Stimulated activated CD4-positive, alpha-beta T cell treated with anti-CD3 and anti-CD28 coated beads, Interleukin-12 subunit alpha, Interleukin-12 subunit beta, amount 100 ng/mL, for 48 hours (primary cell): ENCODE data around the gene RIBC1.
"Not testable (repeated sequence)": the region's sequence is repeated elsewhere in the genome, so short reads cannot be mapped to it uniquely, and the experiment has no call there.

ENCODE experiments used
- DNase-seq, 3 donors: peaks; one replicate each; pipeline ENCODE4 v3.0.0-alpha.2; 2020; ENCODE audit warnings: low read depth in 2 of 3, low spot score in 1 of 3

The RIBC1 gene

DNA sequence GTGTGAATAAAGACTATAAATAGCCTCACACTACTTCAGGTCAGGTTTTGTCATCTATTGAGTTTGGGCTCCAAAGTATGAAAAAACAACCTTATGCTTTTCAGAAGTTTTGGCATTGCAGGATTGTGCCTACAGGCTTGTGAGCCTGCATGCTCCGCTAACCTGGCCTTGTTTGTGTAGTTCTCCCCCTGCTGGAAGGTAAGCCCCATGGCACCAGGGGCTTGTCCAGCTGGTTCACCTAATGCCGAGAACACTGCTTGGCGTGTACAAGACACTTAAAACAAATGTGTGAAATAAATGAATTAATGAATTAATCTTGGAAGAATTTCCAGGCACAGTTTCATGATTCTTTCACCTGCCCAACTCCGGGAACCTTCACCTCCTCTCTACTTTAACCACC is 13.3 kb downstream of the RIBC1 start:
- DNase-seq: peak; percentile 33 to 65 (median 38)

DNA sequence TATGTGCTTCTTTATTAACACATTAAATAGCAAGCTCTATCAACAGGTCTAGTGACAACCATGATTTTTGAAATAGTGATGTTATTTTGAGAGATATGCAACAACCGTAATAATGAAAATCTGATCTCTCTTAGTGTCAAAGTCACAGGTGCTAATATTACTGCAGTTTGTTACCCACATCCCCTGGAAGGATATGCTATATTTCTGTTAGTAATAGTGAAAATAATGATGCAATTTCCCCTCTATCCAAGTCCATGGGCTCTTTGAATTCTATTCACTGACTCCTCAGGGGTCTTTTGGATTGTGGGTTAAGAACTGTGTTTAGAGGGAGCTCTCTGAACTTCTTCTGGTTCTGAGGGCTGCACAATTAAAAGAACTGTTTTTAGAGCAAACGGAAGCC is 14.5 kb downstream of the RIBC1 start:
- DNase-seq: no peak

DNA sequence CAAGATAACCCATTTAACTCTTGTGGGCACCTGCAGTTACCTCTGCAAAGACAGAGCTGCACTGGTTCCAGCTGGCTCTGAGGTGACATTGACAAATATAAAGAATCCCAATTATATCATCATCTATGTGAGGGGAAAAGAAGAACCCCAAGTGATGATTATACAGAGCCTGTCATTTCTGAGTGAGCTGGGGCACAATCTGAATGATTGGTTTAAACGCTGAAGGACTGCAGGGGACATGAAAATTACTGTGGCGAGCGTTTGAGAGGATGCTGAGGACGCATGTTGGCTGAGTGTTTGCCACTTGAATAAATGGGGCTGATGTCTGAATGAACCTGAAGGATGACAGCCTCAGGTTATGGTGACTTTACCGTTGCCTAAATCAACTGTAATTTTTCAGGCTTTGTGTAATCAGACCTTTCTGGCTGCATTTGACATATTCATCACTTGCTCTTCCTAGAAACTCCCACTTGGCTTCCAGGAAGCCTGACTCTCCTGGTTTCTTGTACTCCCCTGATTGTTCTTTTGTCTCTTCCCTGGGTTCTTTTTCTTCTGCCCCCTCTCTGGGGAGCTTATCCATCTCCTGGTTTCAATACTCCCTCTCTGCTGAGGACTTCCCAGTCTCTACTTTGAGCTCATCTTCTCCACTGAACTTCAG is 15.6 kb downstream of the RIBC1 start:
- DNase-seq: no peak

DNA sequence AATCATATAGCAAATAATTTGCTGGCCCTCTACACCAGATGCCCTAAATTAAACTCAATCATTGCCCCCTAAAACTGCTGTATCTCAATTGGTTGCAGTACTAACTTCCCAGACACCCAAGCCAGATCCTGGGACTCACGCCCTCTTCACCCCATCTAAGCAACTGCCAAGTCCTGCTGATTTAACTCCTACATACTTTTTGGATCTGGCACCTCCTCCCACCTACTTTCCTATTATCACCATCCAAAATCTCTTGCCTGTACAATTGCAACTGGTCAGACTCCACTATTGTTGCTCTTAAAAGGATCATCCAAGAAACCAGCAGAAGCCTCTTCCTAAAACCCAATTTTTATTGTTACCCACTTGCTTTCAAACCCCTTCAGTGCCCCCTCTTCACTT is 16.2 kb downstream of the RIBC1 start:
- DNase-seq: no peak

DNA sequence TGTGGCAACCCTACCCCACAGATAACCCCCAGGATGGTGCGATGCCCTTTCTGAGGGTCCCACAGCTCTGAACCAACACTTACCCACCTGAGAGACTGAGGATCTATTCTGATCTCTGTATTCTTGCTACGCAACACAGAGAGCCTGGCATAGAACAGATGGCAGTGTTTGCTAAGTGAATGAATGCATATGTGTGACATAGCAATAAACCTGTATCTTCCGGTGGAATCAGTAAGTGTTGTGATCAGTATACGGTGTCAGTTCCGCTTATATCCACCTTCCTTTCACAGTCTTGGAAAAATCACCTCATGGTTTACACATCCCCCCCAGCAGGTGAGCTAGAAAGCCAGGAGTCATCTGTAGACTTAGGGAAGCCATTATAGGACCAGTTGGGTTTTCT is 17.4 kb downstream of the RIBC1 start:
- no peak for DNase-seq

DNA sequence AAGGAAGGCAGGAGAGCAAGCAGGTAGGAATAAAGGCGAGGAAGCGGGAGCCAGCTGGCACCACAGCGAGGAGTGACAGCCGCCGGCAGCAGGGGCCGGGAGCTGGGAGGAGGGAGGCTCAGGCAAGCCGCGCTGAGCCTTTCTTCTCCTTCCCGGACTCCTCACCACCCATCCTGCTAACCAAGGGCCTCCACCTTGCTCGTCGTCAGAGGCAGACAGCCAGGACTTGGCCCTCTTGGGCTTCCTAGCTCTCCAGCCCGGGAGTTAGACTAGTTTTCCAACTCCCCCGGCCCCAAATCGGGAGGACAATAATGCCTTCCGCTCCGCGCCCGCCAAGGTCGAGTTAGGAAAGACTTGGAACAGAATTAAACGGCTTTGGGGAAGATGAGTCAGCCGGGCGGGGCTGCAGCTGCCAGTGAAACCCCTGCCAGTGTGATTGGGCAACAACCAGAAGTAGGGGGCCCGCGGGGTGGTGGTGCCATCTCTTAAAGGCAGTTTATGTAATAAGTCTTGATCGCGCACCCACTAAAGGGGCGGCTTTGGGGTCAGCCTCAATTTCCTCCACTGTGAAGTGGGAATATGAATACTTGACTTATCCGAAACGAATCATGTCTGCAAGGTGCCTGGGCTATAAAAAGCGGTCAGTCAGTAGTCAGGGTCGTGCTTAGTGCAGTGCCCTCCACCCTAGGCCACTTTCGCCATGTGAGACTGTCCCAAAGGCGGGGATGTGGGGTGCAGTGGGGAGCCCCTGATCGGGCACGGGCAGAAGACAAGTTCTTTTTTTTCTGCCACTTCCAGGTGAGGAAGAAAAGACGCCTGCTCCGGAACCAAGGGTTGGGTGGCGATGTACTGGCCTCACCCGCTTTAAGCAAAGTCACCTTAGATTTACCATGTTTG is 18.2 kb downstream of the RIBC1 start:
- no peak for DNase-seq

DNA sequence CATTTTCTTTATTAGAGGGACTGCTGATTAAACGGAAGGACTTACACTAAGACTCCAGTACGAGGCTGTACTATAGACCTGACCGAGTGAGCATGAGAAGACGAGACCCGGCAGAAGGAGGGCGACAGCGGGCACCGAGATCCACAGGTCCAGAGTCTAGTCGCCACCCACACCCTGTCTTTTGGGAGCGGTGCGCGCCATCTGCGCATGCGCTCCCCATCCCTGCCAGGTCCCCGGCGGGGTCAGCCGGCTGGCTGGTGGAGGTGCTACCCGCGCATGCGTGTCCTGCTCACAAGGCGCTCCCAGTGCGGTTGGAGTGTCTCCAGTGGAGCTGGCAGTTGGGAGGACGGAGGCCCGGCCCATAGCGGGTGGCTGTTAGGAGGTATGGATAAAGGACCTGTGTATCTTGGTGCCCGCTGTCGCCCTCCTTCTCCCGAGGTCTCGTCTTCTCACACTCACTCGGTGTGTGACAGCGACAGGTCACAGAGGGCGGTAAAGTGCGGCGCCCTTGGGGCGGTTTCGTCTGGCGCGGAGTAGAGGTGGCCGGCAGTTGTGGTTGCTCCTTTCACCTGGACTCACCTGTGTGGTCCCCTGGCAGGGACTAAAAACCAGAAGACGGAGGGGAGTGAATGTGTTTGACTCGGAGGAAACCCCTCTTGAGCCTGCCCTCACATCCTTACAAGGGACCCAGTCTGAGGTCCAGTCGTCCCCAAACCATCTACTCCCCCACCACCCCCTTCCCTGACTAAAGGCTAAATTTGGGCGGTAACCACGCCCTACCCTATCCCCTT is 19.1 kb downstream of the RIBC1 start:
- peak; percentile 52 to 75 (median 58) for DNase-seq

DNA sequence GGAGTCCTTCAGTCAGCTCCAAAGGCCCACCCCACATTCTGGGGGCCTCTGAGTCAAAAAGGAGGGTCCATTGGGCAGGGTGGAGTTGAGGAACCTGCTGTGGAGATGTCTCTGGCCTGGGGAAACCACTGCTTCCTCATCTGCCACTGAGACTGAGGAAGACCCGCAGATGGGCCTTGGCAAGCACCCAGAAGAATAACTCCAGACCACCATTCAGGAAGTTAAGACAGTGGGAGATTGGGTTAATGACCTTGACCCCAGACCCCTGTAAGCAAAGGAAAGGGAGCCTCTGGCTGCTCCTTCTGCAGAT is 19.6 kb downstream of the RIBC1 start:
- DNase-seq: no peak

DNA sequence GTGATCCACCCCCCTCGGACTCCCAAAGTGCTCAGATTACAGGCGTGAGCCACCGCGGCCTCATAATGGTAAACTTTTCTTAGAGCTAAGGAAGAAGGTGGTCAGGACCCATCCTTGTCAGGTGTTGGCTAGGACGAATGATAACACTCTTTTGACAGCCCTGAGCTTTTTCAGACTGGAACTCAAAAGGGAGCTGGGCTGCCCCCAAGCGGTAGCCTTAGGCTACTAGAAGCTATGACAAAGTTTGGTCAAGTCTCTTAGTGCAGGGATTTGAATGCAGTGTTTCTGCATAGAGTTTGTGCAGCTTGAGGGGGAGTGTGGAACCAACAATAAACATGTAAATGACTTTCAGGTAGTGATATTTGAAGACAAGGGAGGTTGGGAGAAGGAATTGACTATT is 23.3 kb downstream of the RIBC1 start:
- peak in 2 of 3 donors; percentile 15 to 39 for DNase-seq

DNA sequence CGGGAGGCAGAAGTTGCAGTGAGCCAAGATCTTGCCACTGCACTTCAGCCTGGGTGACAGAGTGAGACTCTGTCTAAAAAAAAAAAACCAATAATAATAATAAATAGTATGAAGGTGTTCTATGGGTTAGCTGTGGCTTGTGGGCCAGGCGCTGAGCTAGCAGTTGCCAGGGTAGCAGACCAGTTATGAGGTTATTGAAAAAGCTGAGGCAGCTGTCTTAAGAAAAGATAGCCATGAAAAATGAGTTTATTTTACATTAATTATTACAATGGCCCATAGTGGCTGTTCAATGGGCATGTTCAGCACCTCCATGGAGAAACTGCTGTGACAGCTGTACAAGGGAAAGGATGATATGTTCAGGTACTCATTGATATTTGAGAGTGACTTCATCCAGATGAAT is 24.8 kb downstream of the RIBC1 start:
- DNase-seq: no peak

DNA sequence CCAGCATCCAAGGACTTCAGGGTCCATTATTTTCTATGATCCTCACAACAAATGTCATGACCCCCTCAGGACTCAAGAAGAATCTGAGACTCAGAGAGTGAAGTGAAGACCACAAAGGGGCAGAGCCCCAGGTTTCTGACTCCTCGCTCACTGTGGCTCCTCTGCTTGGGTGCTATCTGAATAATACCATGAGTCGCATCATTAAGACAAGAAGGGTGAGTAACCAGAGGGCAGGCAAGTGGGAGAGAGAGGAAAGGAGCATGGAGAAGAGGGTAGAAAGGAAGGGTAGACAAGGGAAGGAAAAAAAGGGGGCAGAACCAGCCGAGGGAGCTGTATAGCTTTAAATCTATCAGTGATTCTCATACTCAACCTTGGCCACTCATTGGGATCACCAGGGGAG is 27.0 kb downstream of the RIBC1 start:
- DNase-seq: no peak

DNA sequence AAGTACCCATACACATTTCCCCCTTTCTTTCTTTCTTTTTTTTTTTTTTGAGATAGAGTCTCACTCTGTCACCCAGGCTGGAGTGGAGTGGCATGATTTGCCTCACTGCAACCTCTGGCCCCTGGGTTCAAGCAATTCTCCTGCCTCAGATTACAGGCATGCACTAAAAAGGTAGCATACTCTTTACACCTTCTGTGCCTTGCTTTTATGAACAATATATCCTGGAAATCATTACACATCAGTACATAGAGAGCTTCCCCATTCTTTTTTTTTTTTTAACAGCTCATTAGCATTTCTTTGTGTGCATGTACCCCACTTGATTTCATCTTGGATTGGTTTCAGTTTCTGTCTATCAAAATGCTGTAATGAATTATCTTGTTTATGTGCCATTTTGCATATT is 30.1 kb downstream of the RIBC1 start:
- no peak for DNase-seq

DNA sequence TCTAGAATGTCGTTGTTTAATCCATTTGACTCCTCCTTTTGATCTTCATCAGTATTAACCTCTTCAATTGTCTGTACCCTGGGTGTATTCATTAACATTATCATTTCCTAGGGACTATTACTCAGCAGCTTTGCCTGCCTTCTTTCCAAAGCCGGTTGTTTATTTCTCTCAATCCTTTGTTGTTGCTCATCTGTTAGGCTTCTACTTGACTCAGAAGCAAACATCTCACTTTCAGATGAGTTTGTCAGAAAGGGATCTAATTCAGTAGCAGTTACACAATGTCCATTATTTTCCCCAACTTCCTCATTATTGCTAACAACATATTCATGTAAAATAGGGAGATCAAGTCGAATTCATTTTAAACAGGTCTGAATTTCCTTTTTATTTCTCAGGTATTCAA is 33.6 kb downstream of the RIBC1 start:
- DNase-seq: no peak

DNA sequence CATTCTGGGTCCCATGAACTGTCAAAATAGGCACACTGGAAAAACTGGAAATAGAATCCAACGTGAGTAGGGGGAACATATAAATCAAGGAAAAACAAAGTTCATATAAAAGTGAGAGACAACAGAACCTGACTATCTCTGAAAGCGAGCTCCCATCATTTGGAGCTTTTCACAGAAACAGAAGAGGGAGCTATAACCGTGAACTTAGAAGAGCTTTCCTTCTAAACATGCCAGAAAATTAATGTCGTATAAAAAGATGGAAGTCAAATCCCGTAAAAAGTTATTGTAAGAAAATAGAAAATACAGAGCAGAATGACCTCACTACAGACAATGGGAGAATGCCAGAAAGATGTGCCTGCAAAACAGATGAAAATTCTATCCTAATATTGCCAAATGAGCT is 35.4 kb downstream of the RIBC1 start:
- DNase-seq: no peak

DNA sequence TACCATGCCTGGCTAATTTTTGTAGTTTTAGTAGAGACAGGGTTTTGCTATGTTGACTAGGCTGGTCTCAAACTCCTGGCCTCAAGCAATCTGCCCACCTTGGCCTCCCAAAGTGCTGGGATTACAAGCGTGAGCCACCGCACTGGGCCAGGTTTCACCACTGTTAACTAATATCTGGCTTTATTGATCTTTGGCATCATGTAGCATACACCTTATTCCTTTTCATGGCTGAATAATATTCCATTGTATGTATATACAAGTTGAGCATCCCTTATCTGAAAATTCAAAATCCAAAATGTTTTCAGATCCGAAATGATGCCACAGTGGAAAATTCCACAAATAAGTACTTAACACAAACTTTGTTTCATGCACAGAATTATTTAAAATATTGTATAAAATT is 46.0 kb downstream of the RIBC1 start:
- DNase-seq: not testable (repeated sequence)

DNA sequence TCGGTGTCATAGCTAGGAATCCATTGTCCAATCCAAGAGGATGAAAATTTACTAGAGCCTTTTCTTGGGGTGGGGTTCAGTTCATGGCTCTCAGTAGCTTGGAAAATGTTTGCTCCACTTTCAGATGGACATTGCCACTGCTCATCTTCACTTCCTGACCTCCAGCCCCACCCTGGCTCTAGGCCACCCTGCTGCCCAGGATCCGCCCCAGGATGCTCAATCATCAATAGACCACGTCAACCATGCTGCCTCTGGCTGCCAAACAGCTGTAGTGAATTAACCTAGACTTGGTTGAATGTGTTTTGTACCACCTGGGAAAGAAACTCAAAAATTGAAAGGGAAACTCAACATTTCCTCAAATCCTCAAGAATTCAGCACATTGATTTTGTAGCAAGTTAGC is 48.7 kb downstream of the RIBC1 start:
- no peak for DNase-seq

DNA sequence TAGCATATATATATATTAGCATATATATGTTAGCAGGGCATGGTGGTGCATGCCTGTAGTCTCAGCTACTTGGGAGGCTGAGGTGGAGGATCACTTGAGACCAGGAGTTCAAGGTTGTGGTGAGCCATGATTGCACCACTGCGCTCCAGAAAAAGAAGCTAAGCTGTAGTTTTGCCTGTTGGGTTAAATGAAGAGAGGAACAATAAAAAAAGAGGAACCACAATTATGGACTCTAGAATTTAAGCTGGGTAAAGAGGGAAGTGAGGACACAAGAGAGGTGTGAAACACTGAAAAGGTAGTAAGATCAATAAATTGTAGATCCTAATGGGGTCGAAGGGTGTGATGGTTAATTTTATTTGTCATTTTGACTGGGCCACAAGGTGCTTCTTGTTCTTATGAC is 52.0 kb downstream of the RIBC1 start:
- no peak for DNase-seq

DNA sequence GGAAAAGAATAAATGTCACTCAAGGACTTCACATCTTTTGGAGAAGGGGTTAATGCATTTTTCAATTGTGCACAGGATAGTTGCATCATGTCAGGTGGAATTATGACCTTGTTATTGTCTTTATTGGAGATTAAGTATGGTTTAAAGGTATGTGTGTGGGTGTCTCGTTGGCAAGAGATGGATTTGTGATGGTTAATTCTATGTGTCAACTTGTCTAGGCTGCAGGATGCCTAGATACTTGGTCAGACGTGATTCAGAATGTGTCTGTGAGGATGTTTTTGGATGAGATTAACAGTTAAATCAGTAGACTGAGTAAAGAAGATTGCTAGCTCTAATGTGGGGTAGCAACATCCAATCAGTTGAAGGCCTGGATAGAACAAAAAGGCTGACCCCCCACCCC is 53.7 kb downstream of the RIBC1 start:
- no peak for DNase-seq

DNA sequence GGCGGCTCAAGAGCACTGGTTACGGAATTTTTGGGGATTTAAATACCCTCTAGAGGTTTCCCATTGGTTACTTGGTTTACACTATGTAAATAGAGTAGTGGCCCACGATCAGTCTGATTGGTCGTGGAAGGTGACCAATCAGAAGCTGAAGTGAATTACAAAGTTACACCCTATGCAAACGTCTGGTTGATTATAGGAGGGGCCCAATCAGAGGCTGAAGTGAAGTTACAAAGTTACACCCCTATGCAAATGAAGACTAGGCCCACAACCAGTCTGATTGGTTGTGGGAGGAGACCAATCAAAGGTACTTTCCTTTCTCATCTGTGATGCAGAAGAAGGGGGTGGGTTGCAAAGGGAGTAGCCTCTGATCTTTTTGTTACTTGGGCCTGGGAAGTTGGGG is 56.6 kb downstream of the RIBC1 start:
- no peak for DNase-seq
